ENCODE data around the gene HSPG2.
"Not testable (repeated sequence)": the region's sequence is repeated elsewhere in the genome, so short reads cannot be mapped to it uniquely, and the experiment has no call there.

Gene HSPG2

DNA sequence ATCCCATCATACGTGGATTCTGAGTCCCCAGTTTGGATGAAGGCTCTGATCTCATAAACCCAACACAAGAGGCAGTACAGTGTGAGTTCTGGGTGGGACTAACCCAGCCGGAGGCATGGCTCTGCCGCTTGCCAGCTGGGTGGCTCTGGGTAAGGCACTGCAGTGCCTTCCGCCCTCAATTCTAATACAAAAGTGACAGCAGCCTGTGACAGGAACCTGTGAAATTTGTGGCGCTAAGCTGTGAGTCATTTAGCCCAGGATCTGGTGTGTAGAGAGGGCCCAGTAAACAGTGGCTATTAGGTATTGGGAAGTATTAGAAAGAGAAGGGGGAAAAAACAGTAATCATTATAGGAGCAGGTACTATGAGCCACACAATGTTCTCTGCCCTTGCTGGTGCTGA, 23.3 kb downstream of the HSPG2 start:
- H3K36me3 ChIP-seq (ENCODE audit: control insufficient read depth in 1 of 2, insufficient read depth in 2 of 2, low read length in 2 of 2), result no peaks in the 10 kb centered on the region
- no peak overlapping the region for H3K9ac ChIP-seq (ENCODE audit: low read depth in 1 of 2, low read length in 2 of 2)
- H3K4me3 ChIP-seq (ENCODE audit: low read depth in 1 of 2, low read length in 2 of 2), result no peak overlapping the region
- H3K27me3 ChIP-seq (ENCODE audit: control insufficient read depth in 1 of 2, insufficient read depth in 2 of 2, low read length in 2 of 2), result no peaks in the 10 kb centered on the region
- no peaks in the 10 kb centered on the region for H3K9me3 ChIP-seq (ENCODE audit: control insufficient read depth in 1 of 2, low read length in 2 of 2)
- peaks cover 52 to 54% of the 10 kb centered on the region in 2 donors for H3K4me1 ChIP-seq (ENCODE audit: control insufficient read depth in 1 of 2, insufficient read depth in 2 of 2, low read length in 2 of 2)
- H3K27ac ChIP-seq (ENCODE audit: low read depth, low read length), result peak overlapping the region; percentile 26

- Histone ChIP-seq H3K9me3 (ENCODE audit: control insufficient read depth in 1 of 2, low read length in 2 of 2) (no peaks in the 10 kb centered on the region), H3K27ac (ENCODE audit: low read depth, low read length) (peak overlapping the region; percentile 26), H3K4me1 (ENCODE audit: control insufficient read depth in 1 of 2, insufficient read depth in 2 of 2, low read length in 2 of 2) (peaks cover 49 to 54% of the 10 kb centered on the region in 2 donors), H3K4me3 (ENCODE audit: low read depth in 1 of 2, low read length in 2 of 2) (no peak overlapping the region), H3K36me3 (ENCODE audit: control insufficient read depth in 1 of 2, insufficient read depth in 2 of 2, low read length in 2 of 2) (no peaks in the 10 kb centered on the region), H3K9ac (ENCODE audit: low read depth in 1 of 2, low read length in 2 of 2) (peak overlapping the region in 1 of 2 donors; percentile 23), H3K27me3 (ENCODE audit: control insufficient read depth in 1 of 2, insufficient read depth in 2 of 2, low read length in 2 of 2) (no peaks in the 10 kb centered on the region)
Observed at GRCh38 chr1:21913258-21913657, 23.9 kb downstream of the HSPG2 start.

- no peak overlapping the region for H3K27ac ChIP-seq (ENCODE audit: low read depth, low read length)
- H3K36me3 ChIP-seq (ENCODE audit: control insufficient read depth in 1 of 2, insufficient read depth in 2 of 2, low read length in 2 of 2), result no peaks in the 10 kb centered on the region
- H3K4me3 ChIP-seq (ENCODE audit: low read depth in 1 of 2, low read length in 2 of 2), result no peak overlapping the region
- H3K4me1 ChIP-seq (ENCODE audit: control insufficient read depth in 1 of 2, insufficient read depth in 2 of 2, low read length in 2 of 2), result peaks cover 49 to 54% of the 10 kb centered on the region in 2 donors
- no peak overlapping the region for H3K9ac ChIP-seq (ENCODE audit: low read depth in 1 of 2, low read length in 2 of 2)
- H3K9me3 ChIP-seq (ENCODE audit: control insufficient read depth in 1 of 2, low read length in 2 of 2), result no peaks in the 10 kb centered on the region
- no peaks in the 10 kb centered on the region for H3K27me3 ChIP-seq (ENCODE audit: control insufficient read depth in 1 of 2, insufficient read depth in 2 of 2, low read length in 2 of 2)
Observed at GRCh38 chr1:21912038-21912758, 24.9 kb downstream of the HSPG2 start.

DNA sequence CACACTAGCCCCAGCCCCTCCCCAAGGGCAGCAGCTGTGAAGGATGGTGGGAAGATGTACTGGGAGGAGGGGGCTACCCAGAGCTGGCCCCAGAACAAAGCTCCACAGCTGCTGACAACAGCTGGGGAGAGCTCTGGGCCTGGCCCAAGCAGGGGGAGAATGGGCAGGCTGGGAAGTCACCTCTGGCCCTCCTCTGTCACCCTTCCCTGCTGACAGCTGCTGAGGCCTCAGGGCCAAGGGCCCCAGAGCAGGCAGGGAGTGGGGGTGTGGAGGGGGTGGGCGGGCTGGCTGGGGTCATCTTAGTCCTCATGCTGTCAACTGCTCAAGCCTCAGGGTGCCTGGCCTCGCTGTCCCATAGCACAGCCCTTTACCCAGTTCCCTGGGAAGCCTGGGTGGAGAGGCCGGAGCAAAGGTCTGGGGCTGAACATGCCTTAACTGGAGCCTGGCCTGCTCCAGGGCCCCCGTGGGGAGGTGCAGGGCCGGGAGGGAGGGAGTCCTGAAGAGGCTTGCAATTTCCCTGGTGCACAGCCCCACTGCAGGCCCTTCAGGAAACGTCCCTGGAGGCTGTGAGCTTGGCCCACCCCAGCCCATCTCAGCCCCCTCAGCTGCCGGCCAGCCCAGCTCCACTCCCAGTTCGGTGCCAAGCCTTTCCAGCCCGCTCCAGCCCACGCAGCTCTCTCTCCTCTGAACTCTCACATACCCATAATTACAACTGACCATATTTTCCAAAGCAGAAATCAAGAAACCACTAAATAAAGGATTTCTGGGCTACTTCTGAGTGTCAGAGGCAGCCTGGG, 25.7 kb downstream of the HSPG2 start:
- Histone ChIP-seq H3K9me3 (ENCODE audit: control insufficient read depth in 1 of 2, low read length in 2 of 2) (no peaks in the 10 kb centered on the region), H3K36me3 (ENCODE audit: control insufficient read depth in 1 of 2, insufficient read depth in 2 of 2, low read length in 2 of 2) (no peaks in the 10 kb centered on the region), H3K27me3 (ENCODE audit: control insufficient read depth in 1 of 2, insufficient read depth in 2 of 2, low read length in 2 of 2) (no peaks in the 10 kb centered on the region), H3K9ac (ENCODE audit: low read depth in 1 of 2, low read length in 2 of 2) (no peak overlapping the region), H3K4me3 (ENCODE audit: low read depth in 1 of 2, low read length in 2 of 2) (no peak overlapping the region), H3K27ac (ENCODE audit: low read depth, low read length) (no peak overlapping the region), H3K4me1 (ENCODE audit: control insufficient read depth in 1 of 2, insufficient read depth in 2 of 2, low read length in 2 of 2) (peaks cover 48 to 53% of the 10 kb centered on the region in 2 donors)

- H3K4me1 ChIP-seq (ENCODE audit: control insufficient read depth in 1 of 2, insufficient read depth in 2 of 2, low read length in 2 of 2), result peaks cover 48 to 53% of the 10 kb centered on the region in 2 donors
- no peaks in the 10 kb centered on the region for H3K9me3 ChIP-seq (ENCODE audit: control insufficient read depth in 1 of 2, low read length in 2 of 2)
- peak overlapping the region; percentile 17 for H3K27ac ChIP-seq (ENCODE audit: low read depth, low read length)
- H3K27me3 ChIP-seq (ENCODE audit: control insufficient read depth in 1 of 2, insufficient read depth in 2 of 2, low read length in 2 of 2), result no peaks in the 10 kb centered on the region
- H3K36me3 ChIP-seq (ENCODE audit: control insufficient read depth in 1 of 2, insufficient read depth in 2 of 2, low read length in 2 of 2), result no peaks in the 10 kb centered on the region
- no peak overlapping the region for H3K4me3 ChIP-seq (ENCODE audit: low read depth in 1 of 2, low read length in 2 of 2)
- no peak overlapping the region for H3K9ac ChIP-seq (ENCODE audit: low read depth in 1 of 2, low read length in 2 of 2)
Observed at GRCh38 chr1:21910558-21911204, 26.4 kb downstream of the HSPG2 start.

GRCh38 chr1:21909787-21910503, 27.2 kb downstream of the HSPG2 start:
- Histone ChIP-seq H3K4me3 (ENCODE audit: low read depth in 1 of 2, low read length in 2 of 2) (no peak overlapping the region), H3K4me1 (ENCODE audit: control insufficient read depth in 1 of 2, insufficient read depth in 2 of 2, low read length in 2 of 2) (peaks cover 48 to 49% of the 10 kb centered on the region in 2 donors), H3K9ac (ENCODE audit: low read depth in 1 of 2, low read length in 2 of 2) (no peak overlapping the region)

GRCh38 chr1:21909286-21909759, 27.8 kb downstream of the HSPG2 start:
- H3K9ac ChIP-seq (ENCODE audit: low read depth in 1 of 2, low read length in 2 of 2), result no peak overlapping the region
- H3K4me3 ChIP-seq (ENCODE audit: low read depth in 1 of 2, low read length in 2 of 2), result no peak overlapping the region
- no peaks in the 10 kb centered on the region for H3K9me3 ChIP-seq (ENCODE audit: control insufficient read depth in 1 of 2, low read length in 2 of 2)
- peak overlapping the region; percentile 70 for H3K27ac ChIP-seq (ENCODE audit: low read depth, low read length)
- peaks cover 48 to 49% of the 10 kb centered on the region in 2 donors for H3K4me1 ChIP-seq (ENCODE audit: control insufficient read depth in 1 of 2, insufficient read depth in 2 of 2, low read length in 2 of 2)
- no peaks in the 10 kb centered on the region for H3K27me3 ChIP-seq (ENCODE audit: control insufficient read depth in 1 of 2, insufficient read depth in 2 of 2, low read length in 2 of 2)
- H3K36me3 ChIP-seq (ENCODE audit: control insufficient read depth in 1 of 2, insufficient read depth in 2 of 2, low read length in 2 of 2), result no peaks in the 10 kb centered on the region

More at GRCh38 chr1:21909787-21910503, 27.2 kb downstream of the HSPG2 start:
- peak overlapping the region; percentile 70 for H3K27ac ChIP-seq (ENCODE audit: low read depth, low read length)
- H3K27me3 ChIP-seq (ENCODE audit: control insufficient read depth in 1 of 2, insufficient read depth in 2 of 2, low read length in 2 of 2), result no peaks in the 10 kb centered on the region
- H3K36me3 ChIP-seq (ENCODE audit: control insufficient read depth in 1 of 2, insufficient read depth in 2 of 2, low read length in 2 of 2), result no peaks in the 10 kb centered on the region
- H3K9me3 ChIP-seq (ENCODE audit: control insufficient read depth in 1 of 2, low read length in 2 of 2), result no peaks in the 10 kb centered on the region

- H3K36me3 ChIP-seq (ENCODE audit: control insufficient read depth in 1 of 2, insufficient read depth in 2 of 2, low read length in 2 of 2), result not testable (repeated sequence)
- H3K27ac ChIP-seq (ENCODE audit: low read depth, low read length), result peak overlapping the region; percentile 5
Observed at GRCh38 chr1:21907737-21908534, 29.2 kb downstream of the HSPG2 start.

GRCh38 chr1:21907079-21907418, 30.1 kb downstream of the HSPG2 start:
- Histone ChIP-seq H3K4me1 (ENCODE audit: control insufficient read depth in 1 of 2, insufficient read depth in 2 of 2, low read length in 2 of 2) (peaks cover 49 to 55% of the 10 kb centered on the region in 2 donors), H3K27ac (ENCODE audit: low read depth, low read length) (peak overlapping the region; percentile 36), H3K27me3 (ENCODE audit: control insufficient read depth in 1 of 2, insufficient read depth in 2 of 2, low read length in 2 of 2) (no peaks in the 10 kb centered on the region), H3K36me3 (ENCODE audit: control insufficient read depth in 1 of 2, insufficient read depth in 2 of 2, low read length in 2 of 2) (no peaks in the 10 kb centered on the region), H3K4me3 (ENCODE audit: low read depth in 1 of 2, low read length in 2 of 2) (no peak overlapping the region), H3K9ac (ENCODE audit: low read depth in 1 of 2, low read length in 2 of 2) (no peak overlapping the region), H3K9me3 (ENCODE audit: control insufficient read depth in 1 of 2, low read length in 2 of 2) (no peaks in the 10 kb centered on the region)

More at GRCh38 chr1:21907737-21908534, 29.2 kb downstream of the HSPG2 start:
- H3K4me3 ChIP-seq (ENCODE audit: low read depth in 1 of 2, low read length in 2 of 2); H3K27me3 ChIP-seq (ENCODE audit: control insufficient read depth in 1 of 2, insufficient read depth in 2 of 2, low read length in 2 of 2); H3K9me3 ChIP-seq (ENCODE audit: control insufficient read depth in 1 of 2, low read length in 2 of 2); H3K9ac ChIP-seq (ENCODE audit: low read depth in 1 of 2, low read length in 2 of 2): not testable (repeated sequence)
- H3K4me1 ChIP-seq (ENCODE audit: control insufficient read depth in 1 of 2, insufficient read depth in 2 of 2, low read length in 2 of 2), result peaks cover 46 to 51% of the 10 kb centered on the region in 2 donors
